SU-DHL-6 (cell line): ENCODE results near the gene RNF8.

Experiments used
- EZH2phosphoT487 ChIP-seq: fragments of 200-600 bp; sonication (generic), shearing (Covaris generic); conservative IDR thresholded peaks from 2 replicates; pipeline ENCODE4 v1.6.1; 2018; ENCODE audit warnings: mild to moderate bottlenecking, antibody characterized with exemption, low read length, moderate library complexity, mixed read lengths
- TF ChIP-seq, protein P1 (sequence below): fragments of 200-600 bp; sonication (generic); IDR thresholded peaks from one replicate; pipeline ENCODE4 v1.5.1; 2017; ENCODE audit warnings: antibody characterized with exemption, mild to moderate bottlenecking, low read length, moderate library complexity; ENCODE audit not compliant: insufficient read depth, poor library complexity, severe bottlenecking

DNA sequence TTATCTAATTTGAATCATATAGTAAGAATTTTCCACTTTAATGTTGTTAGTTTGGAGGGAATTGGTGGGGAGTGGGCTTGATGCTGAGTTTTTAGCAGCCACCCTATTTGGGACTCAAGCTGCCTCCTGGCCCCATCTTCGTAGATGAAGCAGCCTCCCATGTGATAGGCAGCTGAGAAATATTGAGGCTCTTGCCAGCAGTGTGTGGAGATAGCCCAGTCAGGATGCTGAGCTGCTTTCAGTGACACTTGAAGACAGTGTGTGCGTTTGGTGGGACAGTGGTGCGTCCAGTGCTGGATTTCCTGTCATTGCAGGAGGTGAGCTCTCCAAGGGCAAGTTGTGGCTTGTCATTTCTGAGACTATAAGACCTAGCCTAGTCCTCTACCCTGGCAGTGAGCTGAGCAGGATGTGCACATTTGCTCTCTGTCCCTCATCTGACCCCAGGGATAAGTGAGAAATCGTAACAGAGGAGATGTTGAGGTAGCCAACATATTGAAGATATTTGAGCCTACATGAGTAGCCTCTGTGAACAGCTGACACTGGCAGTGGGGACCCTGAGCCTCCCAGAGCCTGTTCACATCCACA is 47.9 kb upstream of the RNF8 start:
- TF ChIP-seq, protein P1, sequence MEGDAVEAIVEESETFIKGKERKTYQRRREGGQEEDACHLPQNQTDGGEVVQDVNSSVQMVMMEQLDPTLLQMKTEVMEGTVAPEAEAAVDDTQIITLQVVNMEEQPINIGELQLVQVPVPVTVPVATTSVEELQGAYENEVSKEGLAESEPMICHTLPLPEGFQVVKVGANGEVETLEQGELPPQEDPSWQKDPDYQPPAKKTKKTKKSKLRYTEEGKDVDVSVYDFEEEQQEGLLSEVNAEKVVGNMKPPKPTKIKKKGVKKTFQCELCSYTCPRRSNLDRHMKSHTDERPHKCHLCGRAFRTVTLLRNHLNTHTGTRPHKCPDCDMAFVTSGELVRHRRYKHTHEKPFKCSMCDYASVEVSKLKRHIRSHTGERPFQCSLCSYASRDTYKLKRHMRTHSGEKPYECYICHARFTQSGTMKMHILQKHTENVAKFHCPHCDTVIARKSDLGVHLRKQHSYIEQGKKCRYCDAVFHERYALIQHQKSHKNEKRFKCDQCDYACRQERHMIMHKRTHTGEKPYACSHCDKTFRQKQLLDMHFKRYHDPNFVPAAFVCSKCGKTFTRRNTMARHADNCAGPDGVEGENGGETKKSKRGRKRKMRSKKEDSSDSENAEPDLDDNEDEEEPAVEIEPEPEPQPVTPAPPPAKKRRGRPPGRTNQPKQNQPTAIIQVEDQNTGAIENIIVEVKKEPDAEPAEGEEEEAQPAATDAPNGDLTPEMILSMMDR = no peak
- no peak for TF ChIP-seq EZH2phosphoT487
